ENCODE results near the gene TRAIP. TPM values are rescaled to one million over a fixed set of nuclear protein-coding genes. Genes with fewer than 3 reads are reported as not detected.
A peak's percentile ranks its signal among the peaks of the same experiment; 100 is the strongest.
"Not testable (repeated sequence)": the region's sequence is repeated elsewhere in the genome, so short reads cannot be mapped to it uniquely, and the experiment has no call there.

TRAIP gene
- total RNA-seq, 2 experiments from 2014 or later = 24.0 to 24.4 TPM

GRCh38 chr3:49788056-49788455 is 68.3 kb downstream of the TRAIP start:
- no peak overlapping the region for H3K4me3 Mint-ChIP-seq
- POLR2A ChIA-PET = interaction anchor here (0.6 to 1.4 kb wide), 3 partner anchors 14 to 510 kb away, joined by 3 to 5 read pairs (median 3); no protein-coding TSS in a partner anchor
- H3K9me3 Mint-ChIP-seq = no peaks in the 10 kb centered on the region
- H3K27ac Mint-ChIP-seq = no peak overlapping the region
- peaks cover 23% of the 10 kb centered on the region for H3K4me1 Mint-ChIP-seq
- no peak for DNase-seq
- H3K27me3 Mint-ChIP-seq = peaks cover 4% of the 10 kb centered on the region
- H3K36me3 Mint-ChIP-seq = peaks cover 3% of the 10 kb centered on the region
- ATAC-seq (ENCODE audit: low read depth) = no peak

DNA sequence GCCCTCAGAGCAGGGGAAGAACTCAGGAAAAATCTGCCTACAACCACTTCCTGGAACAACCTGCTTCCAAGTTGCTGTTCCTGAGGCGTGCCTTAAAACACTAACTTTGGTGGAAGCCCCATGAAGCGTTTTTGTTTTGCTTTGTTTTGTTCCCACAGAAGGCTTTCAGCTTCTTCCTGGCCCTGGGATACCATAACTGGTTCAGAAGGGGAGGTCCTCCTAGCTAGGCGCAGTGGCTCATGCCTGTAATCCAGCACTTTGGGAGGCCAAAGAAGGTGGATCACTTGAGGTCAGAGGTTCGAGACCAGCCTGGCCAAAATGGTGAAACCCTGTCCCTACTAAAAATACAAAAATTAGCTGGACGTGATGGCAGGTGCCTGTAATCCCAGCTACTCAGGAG is 68.8 kb downstream of the TRAIP start:
- no peak for ATAC-seq (ENCODE audit: low read depth)
- Mint-ChIP-seq H3K4me1 (peaks cover 23% of the 10 kb centered on the region), H3K36me3 (peaks cover 3% of the 10 kb centered on the region), H3K27ac (peak overlapping the region; percentile 90), H3K27me3 (peaks cover 4% of the 10 kb centered on the region), H3K9me3 (no peaks in the 10 kb centered on the region), H3K4me3 (no peak overlapping the region)
- no peak for DNase-seq
- POLR2A ChIA-PET = interaction anchor here (0.7 to 1.4 kb wide), 3 partner anchors 52 to 511 kb away, joined by 3 to 5 read pairs (median 3); no protein-coding TSS in a partner anchor

DNA sequence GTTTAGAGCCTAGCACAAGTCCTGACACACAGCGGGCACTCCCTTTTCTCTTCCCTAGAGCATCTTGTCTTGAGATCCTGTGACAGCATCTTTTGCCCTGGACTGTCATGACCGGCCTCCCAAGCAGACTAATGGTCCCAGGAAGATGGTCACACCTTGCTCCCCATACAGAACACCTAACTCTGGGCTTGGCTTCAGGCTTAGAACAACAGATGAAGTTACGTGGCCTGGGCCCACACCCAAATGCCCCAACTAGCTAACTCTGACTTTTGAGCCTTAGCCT is 69.2 kb downstream of the TRAIP start:
- POLR2A ChIA-PET = interaction anchor here (1.2 to 1.4 kb wide), 2 partner anchors 52 to 64 kb away, joined by 3 to 5 read pairs; no protein-coding TSS in a partner anchor
- peaks cover 3% of the 10 kb centered on the region for H3K36me3 Mint-ChIP-seq
- H3K4me3 Mint-ChIP-seq = peak overlapping the region; percentile 91
- H3K4me1 Mint-ChIP-seq = peaks cover 23% of the 10 kb centered on the region
- DNase-seq (no peak), ATAC-seq (ENCODE audit: low read depth) (no peak)
- peaks cover 4% of the 10 kb centered on the region for H3K27me3 Mint-ChIP-seq
- no peaks in the 10 kb centered on the region for H3K9me3 Mint-ChIP-seq
- peak overlapping the region; percentile 90 for H3K27ac Mint-ChIP-seq

GRCh38 chr3:49786357-49787181 is 69.8 kb downstream of the TRAIP start, which contains the start of gene IP6K1:
Gene IP6K1 (minus strand): TSS chr3:49786542. CDS start chr3:49748040, 38,502 bp downstream.
- H3K9me3 Mint-ChIP-seq = no peaks in the 10 kb centered on the region
- POLR2A ChIA-PET = interaction anchor here (0.9 to 1.4 kb wide), 7 partner anchors 16 to 463 kb away, joined by 3 to 13 read pairs (median 3); partner anchors contain the start of gene INKA1

GRCh38 chr3:49785565-49786356 is 70.6 kb downstream of the TRAIP start:
- ATAC-seq (ENCODE audit: low read depth) (peak; percentile 46), DNase-seq (no peak)
- Mint-ChIP-seq H3K36me3 (peaks cover 7% of the 10 kb centered on the region), H3K4me3 (peak overlapping the region; percentile 91), H3K4me1 (peaks cover 28% of the 10 kb centered on the region), H3K27ac (peak overlapping the region; percentile 90), H3K27me3 (peaks cover 2% of the 10 kb centered on the region), H3K9me3 (no peaks in the 10 kb centered on the region)
- POLR2A ChIA-PET = interaction anchor here (0.9 to 1.3 kb wide), 5 partner anchors 17 to 462 kb away, joined by 3 to 13 read pairs (median 3); partner anchors contain the start of gene INKA1

More at GRCh38 chr3:49786357-49787181, 69.8 kb downstream of the TRAIP start, which contains the start of gene IP6K1:
- Mint-ChIP-seq H3K36me3 (peaks cover 3% of the 10 kb centered on the region), H3K4me1 (peaks cover 23% of the 10 kb centered on the region), H3K4me3 (peak within 1 kb of the TSS; percentile 91), H3K27ac (peak within 1 kb of the TSS; percentile 90), H3K27me3 (peaks cover 4% of the 10 kb centered on the region)
- ATAC-seq (ENCODE audit: low read depth) (peak; percentile 99), DNase-seq (peak; percentile 96)

DNA sequence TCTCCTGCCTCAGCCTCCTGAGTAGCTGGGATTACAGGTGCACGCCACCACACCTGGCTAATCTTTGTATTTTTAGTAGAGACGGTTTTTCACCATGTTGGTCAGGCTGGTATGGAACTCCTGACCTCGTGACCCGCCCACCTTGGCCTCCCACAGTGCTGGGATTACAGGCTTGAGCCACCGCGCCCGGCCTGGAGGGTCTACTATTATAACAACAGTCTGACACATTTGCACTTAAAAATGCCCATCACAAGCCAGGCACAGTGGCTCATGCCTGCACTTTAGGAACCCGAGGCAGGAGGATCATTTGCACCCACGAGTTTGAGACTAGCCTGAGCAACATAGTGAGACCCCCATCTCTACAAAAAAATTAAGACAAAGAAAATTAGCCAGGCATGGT is 74.1 kb downstream of the TRAIP start:
- DNase-seq; POLR2A ChIA-PET; H3K36me3 Mint-ChIP-seq; H3K9me3 Mint-ChIP-seq; H3K4me3 Mint-ChIP-seq; ATAC-seq (ENCODE audit: low read depth); H3K27me3 Mint-ChIP-seq; H3K27ac Mint-ChIP-seq: not testable (repeated sequence)
- peaks cover 31% of the 10 kb centered on the region for H3K4me1 Mint-ChIP-seq

GRCh38 chr3:49781415-49782199 is 74.8 kb downstream of the TRAIP start:
- Mint-ChIP-seq H3K27ac (no peak overlapping the region), H3K27me3 (no peaks in the 10 kb centered on the region), H3K9me3 (no peaks in the 10 kb centered on the region), H3K4me3 (no peak overlapping the region), H3K4me1 (peaks cover 26% of the 10 kb centered on the region), H3K36me3 (peaks cover 10% of the 10 kb centered on the region)
- POLR2A ChIA-PET = no interaction called here
- ATAC-seq (ENCODE audit: low read depth) (no peak), DNase-seq (no peak)

DNA sequence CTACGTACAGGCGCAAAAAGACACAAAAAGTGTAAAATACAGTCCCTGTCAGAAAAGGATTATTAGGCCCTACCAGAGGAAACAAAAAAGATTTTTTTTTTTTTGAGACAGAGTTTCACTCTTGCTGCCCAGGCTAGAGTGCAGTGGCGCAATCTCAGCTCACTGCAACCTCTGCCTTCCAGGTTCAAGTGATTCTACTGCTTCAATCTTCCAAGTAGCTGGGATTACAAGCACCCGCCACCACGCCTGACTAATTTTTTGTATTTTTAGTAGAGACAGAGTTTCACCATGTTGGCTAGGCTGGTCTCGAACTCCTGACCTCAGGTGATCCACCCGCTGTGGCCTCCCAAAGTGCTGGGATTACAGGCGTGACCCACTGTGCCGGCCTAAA is 75.4 kb downstream of the TRAIP start:
- H3K9me3 Mint-ChIP-seq; H3K4me3 Mint-ChIP-seq; DNase-seq; H3K27me3 Mint-ChIP-seq; H3K36me3 Mint-ChIP-seq; ATAC-seq (ENCODE audit: low read depth); POLR2A ChIA-PET; H3K27ac Mint-ChIP-seq: not testable (repeated sequence)
- H3K4me1 Mint-ChIP-seq = peaks cover 25% of the 10 kb centered on the region

DNA sequence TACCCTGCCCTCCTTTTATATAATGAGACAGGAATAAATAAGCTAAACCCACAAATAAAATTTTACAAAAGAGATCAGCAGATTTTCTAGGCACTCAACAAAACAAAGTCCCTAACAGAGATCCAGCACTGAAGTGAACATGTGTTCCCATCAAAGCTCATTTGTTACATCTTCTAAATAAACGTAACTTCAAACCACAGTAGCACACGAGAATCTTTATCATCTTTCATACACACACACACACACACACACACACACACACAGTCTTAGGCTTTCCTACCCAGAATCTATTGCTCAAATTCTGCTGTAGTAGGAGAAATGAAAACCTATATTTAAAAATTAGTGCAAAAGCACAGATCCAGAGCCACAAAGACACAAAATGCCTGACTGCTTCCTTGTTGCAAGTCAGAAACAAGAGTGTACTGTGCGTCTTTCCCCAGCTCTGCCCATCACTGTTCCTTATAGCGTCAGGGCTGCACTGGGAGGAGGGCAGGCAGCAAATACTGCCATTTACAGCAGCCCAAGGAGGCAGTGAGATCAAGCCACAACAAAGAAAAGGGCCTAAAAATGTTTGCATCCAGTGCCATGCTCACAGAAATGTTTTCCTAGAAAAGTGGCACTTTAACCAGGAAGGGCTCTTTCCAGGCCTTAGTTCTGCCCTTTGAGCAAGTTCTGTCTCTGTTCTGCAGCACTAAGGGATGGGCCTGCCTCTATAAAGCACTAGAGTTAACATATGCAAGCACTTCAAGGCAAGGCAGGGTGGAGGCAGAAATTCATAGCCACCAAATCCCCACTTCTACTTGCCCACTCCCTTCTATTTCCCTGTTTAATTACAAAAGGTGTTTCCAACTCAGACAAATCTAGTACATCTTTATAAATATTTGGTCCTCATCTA is 76.0 kb downstream of the TRAIP start:
- Mint-ChIP-seq H3K4me3 (no peak overlapping the region), H3K9me3 (no peaks in the 10 kb centered on the region), H3K4me1 (peaks cover 21% of the 10 kb centered on the region), H3K36me3 (peaks cover 10% of the 10 kb centered on the region), H3K27me3 (no peaks in the 10 kb centered on the region), H3K27ac (peak overlapping the region; percentile 47)
- ATAC-seq (ENCODE audit: low read depth) (no peak), DNase-seq (no peak)
- POLR2A ChIA-PET = interaction anchor here (0.6 kb wide), 2 partner anchors 124 to 152 kb away, joined by 3 to 4 read pairs; no protein-coding TSS in a partner anchor

GRCh38 chr3:49779358-49780079 is 76.8 kb downstream of the TRAIP start:
- Mint-ChIP-seq H3K4me1 (peaks cover 16% of the 10 kb centered on the region), H3K27me3 (no peaks in the 10 kb centered on the region), H3K36me3 (peaks cover 10% of the 10 kb centered on the region), H3K9me3 (no peaks in the 10 kb centered on the region), H3K27ac (no peak overlapping the region), H3K4me3 (no peak overlapping the region)
- ATAC-seq (ENCODE audit: low read depth) (no peak), DNase-seq (no peak)
- POLR2A ChIA-PET = interaction anchor here (0.6 kb wide), 1 partner anchor 153 kb away, joined by 4 read pairs; no protein-coding TSS in a partner anchor
